CD4-positive, alpha-beta T cell treated with Interleukin-6 for 4 hours (primary cell): ENCODE measurements around the gene PCAT7.
"Not testable (repeated sequence)": the region's sequence is repeated elsewhere in the genome, so short reads cannot be mapped to it uniquely, and the experiment has no call there.

ENCODE experiments used
- DNase-seq: peaks from one replicate; pipeline ENCODE4 v3.0.0-alpha.2; 2020; ENCODE audit warnings: mixed read lengths

PCAT7 gene

GRCh38 chr9:94564279-94564678, 9.4 kb downstream of the PCAT7 start:
- DNase-seq: not testable (repeated sequence)

DNA sequence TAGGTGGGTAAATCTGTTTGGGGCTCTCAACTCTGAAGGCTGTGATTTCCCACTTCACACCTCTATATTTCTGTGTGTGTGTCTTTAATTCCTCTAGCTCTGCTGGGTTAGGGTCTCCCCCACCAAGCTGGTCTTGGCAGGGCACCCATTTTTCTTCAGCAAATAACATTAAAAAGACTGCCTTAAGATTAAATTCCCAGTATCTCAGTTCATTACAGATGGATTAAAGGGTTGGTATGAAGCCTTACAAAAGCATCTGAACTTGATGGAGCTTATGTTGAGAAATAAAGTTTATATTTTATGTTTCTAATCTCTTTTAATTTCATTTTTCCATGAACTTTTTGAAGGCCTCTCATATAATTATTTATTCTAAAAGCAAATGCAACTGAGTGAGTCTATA, 11.7 kb downstream of the PCAT7 start:
- DNase-seq: no peak

DNA sequence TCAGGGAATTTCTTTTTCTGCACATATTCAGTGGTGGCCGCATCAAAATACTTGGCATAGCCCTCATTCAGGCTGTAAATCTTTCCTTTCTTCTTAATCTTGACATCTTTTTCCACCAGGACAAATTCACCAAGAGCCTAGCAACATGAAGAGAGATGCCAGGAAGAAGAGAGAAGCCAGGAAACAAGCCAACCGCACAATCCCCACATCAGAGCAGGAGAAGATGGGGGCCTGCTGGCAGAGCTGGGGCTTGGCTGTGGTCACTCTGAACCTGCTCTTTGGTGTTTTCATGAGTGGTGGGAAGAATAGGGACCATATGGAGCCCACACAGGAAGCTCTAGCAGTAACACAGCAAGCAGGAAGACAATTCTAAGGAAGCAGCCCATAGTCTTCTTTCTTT, 12.4 kb downstream of the PCAT7 start:
- no peak for DNase-seq

DNA sequence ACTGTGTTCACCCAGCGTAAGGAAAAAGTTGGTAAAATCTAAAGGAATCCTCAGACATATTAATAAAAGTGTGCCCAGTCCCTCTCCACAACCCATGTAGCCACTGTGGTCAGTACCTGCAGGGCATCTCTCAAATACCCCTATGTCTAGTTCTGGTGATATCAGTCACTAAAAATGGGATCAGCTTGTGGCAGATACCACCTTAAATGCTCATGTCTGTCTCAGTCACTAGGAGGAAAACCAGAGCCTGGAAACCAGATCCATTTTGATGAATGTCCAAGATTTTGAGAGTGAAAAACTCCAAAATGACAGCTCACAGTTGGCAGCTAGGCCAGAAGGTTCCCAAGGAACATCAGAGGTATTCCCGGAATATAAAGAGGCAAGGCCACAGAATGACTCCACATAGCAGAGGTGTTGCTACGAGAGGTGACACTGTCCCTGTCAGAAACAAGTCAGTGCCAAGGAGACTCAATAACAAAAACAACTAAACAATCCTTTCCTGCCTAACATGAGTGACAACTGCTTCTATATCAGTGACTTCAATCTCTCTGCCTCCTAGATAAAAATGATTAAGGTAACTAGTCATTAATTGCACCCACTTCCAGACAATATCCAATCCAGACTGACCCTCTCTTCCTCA, 13.5 kb downstream of the PCAT7 start:
- DNase-seq: no peak

DNA sequence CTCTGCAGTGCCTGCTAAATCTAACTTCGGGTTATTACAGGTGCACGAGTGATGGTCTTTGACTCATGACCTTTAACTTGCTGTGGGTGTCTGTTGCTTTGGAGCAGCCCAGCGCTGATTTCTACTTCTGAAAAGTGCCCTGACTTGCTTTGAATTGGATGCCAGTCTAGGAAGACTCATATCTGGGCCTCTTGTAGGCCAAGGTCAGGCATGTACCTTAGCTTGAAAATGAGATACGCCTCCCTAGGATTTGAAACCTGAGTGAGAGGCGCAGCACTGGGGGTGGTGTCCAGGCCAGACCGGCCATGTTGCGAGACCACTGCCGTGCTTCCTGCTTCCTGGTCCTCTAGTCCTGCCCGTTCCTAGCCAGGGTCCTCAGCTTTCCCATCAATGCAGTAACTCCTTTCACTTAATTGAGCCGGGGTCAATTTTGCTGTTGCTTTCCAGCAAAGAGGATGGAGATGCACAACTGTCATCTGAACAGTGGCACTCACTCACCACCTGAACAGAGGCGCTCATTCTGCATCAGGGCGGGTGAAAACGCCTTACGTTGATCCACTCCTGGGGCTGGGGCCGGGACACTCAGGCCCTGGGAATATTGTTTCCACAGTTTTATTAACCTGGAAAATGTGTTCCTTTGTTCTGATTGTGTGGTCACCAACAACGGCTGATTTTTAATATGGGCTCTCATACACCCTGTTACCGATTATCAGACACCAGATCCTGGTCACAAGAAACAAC, 14.3 kb downstream of the PCAT7 start:
- DNase-seq: no peak

GRCh38 chr9:94576131-94576530, 21.2 kb downstream of the PCAT7 start:
- no peak for DNase-seq

- DNase-seq: no peak
Measured at GRCh38 chr9:94577036-94577435, 22.2 kb downstream of the PCAT7 start.

DNA sequence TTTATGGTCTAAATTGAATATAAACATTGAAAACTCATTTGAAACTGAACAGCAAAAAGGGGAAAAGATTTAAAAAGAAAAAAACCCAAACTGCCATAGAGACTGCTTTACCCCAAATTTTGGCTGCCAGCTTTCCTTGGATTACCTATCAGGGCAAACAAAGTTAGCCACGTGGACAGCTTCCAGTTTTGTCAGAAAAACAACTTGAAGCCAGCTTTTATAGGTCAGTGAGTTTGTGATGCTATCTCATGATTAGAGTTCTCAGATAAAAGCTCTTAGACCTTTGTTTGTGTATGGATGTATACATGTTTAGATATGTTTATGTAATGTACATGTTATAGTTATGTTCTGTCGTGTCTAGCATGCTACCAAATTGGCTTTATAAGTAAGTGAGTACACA, 22.7 kb downstream of the PCAT7 start:
- DNase-seq: no peak

DNA sequence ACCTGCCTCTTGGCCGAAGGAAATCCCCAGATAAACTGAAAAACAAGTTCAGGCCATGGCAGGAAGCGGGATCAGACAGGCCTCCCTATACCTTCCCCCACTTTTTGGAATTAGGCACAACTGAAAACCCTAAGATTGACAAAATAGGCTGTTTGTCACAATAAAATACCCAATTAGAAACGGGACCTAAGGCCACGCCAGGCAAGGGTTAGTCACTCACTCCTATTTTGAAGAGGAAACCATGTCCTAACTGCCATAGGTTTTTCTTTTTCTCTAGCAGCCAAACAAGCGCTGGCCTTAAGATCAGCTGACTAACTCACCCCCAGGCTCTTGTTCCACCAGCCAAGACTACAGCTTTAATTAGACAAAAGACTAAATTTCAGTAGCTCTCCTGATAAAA, 26.8 kb downstream of the PCAT7 start:
- no peak for DNase-seq

- DNase-seq: peak; percentile 4
Measured at GRCh38 chr9:94584555-94584954, 29.7 kb downstream of the PCAT7 start.

DNA sequence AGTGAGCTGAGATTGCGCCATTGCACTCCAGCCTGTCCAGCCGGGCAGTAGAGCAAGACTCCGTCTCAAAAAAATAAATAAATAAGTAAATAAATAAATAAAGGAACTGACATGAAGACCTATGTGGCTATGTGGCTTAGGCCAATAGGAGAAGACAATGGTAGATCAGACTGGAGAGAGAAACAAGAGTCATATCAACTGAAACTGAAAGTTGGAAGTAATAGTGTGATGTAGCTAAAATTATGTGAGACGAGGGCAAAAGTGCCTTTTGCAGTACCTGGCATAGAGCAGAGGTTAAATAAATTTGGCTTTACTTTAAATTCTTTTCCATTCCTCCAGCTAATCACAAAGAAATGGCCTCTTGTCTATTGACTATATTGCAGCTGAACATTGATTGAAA, 31.4 kb downstream of the PCAT7 start:
- DNase-seq: no peak

- DNase-seq: no peak
Measured at GRCh38 chr9:94586814-94587213, 31.9 kb downstream of the PCAT7 start.

DNA sequence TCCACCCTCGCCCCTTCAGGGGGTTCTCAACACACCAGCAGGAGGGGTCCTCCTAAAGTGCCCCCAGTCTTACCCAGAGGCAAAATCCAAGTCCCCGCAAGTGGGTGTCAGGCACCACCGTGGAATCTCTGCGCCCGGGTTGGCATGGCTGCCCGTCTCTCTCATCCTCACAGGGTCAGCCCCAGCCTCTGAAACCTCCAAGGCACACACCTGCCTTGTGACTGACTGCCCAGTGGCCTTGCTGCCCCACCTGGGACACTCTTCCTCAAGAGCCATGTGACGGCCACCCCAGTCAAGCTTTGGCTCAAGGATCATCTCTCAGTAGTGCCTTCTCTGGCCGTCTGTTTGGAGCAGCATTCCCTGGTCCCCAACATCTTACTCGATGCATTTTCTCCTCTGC, 33.8 kb downstream of the PCAT7 start:
- DNase-seq: no peak

- DNase-seq: not testable (repeated sequence)
Measured at GRCh38 chr9:94591046-94591545, 36.2 kb downstream of the PCAT7 start.

DNA sequence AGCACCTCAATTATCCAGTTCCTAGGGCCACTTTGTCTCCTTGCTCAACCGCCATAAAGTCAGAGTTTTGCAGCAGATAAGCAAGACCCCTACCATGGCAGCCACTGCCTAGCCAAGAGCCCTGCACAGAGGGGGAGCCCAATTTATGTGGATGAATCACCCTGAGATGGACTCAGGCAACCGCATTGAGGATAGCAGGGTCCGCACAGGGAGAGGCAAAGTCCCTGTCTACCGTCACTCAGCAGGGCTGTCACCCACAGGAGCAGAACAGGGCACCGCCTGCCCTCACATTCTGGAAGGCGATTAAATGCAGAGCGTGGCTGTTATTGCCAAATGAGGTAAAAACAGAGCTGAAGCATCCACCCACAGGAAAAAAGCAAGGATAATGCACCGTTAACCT, 37.0 kb downstream of the PCAT7 start:
- no peak for DNase-seq

GRCh38 chr9:94592683-94593082, 37.8 kb downstream of the PCAT7 start:
- DNase-seq: not testable (repeated sequence)

DNA sequence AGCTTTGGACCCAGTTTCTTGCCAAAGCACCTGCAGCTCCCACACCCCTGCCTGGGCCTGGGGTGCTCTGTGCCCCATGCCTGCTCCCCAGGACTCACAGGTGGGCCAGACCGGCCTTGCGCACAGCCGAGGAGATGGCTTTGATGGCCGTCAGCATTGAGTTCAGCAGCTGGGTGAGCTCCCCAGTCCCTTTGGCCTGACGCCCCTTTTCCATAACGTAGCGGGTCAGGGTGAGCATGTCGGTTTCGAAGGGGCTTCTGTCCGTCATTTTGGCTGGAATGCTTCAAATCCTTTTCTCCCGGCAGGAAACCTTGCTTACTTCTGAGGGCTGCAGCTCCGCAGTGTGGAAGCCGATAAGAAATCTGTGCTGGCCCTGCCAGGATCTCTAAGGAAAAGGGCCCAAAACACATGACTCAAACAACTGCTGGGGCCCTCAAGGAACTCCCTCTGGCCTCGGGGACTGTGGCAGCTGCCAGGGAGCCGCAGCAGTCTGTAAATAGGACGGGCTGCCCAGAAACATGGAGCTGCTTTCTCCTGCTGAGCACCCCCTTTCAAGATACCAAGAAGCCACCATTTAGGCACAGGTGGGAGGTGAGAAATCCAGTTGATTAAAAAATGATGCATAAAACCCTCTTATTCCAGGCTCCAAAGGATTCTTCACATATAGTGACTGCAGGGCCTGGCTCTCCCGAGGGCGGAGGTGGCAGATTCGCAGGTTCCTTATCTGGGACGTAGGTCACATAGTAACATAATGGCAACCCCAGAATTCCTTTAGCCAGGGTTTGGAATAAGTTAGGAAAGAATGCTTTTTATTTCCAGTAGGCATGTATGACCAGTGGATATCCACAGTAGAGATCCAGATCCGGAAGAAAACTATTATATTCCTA, 38.8 kb downstream of the PCAT7 start, which contains the start of gene FBP2:
TSS of gene FBP2 (minus strand) at position 366 of the 887 bp plus-strand sequence. CDS start at position 268, 98 bp downstream.
- no peak for DNase-seq

GRCh38 chr9:94599102-94599501, 44.2 kb downstream of the PCAT7 start:
- no peak for DNase-seq

GRCh38 chr9:94600258-94600657, 45.4 kb downstream of the PCAT7 start:
- no peak for DNase-seq

- no peak for DNase-seq
Measured at GRCh38 chr9:94600715-94601114, 45.8 kb downstream of the PCAT7 start.

- no peak for DNase-seq
Measured at GRCh38 chr9:94602666-94603065, 47.8 kb downstream of the PCAT7 start.

- DNase-seq: peak; percentile 62
Measured at GRCh38 chr9:94603259-94604160, 48.6 kb downstream of the PCAT7 start.
